CD4-positive, alpha-beta T cell treated with Interleukin-6 for 4 hours (primary cell): ENCODE measurements around the gene EDN1.
"Not testable (repeated sequence)": the region's sequence is repeated elsewhere in the genome, so short reads cannot be mapped to it uniquely, and the experiment has no call there.

Source experiments
- DNase-seq: peaks from one replicate; pipeline ENCODE4 v3.0.0-alpha.2; 2020; ENCODE audit warnings: mixed read lengths

EDN1 gene

DNA sequence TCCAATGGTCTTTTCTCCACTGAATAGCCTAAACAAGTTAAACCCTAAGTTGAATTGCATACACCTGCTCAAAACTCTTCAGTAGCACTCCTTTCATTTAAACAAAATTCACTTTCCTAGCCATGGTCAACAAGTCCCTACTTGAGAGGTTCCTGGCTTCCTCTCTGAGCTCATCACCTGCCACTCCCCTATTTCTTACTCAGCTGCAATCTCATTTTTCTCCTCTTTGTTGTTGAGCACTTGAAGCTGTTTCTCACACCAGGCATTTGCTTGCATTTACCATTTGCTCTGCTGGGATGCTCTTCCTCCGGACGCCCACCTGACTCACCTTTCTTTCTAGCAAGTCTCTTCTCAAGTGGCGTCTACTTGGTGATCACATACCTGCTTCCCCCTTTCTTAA lies 38.5 kb downstream of the EDN1 start:
- DNase-seq = no peak

DNA sequence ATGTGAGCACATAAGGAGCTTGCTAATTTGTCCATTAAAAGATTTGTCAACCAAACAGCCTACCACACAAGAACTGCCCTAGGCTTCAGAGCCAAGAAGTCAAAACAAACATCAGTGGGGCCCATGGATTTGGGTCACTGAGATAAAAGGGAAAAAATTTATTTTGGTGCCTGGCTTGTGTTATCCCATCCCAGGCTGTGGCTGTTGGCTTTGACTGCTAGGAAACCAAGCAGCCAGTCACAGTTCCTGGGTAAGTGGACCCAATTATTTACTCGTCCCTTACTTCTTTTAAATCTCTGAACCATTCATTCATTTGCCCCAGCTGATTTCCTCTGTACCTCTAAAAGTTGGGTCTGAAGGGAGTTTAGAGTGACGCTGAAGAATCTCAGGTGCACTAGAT lies 41.3 kb downstream of the EDN1 start:
- DNase-seq = no peak

DNA sequence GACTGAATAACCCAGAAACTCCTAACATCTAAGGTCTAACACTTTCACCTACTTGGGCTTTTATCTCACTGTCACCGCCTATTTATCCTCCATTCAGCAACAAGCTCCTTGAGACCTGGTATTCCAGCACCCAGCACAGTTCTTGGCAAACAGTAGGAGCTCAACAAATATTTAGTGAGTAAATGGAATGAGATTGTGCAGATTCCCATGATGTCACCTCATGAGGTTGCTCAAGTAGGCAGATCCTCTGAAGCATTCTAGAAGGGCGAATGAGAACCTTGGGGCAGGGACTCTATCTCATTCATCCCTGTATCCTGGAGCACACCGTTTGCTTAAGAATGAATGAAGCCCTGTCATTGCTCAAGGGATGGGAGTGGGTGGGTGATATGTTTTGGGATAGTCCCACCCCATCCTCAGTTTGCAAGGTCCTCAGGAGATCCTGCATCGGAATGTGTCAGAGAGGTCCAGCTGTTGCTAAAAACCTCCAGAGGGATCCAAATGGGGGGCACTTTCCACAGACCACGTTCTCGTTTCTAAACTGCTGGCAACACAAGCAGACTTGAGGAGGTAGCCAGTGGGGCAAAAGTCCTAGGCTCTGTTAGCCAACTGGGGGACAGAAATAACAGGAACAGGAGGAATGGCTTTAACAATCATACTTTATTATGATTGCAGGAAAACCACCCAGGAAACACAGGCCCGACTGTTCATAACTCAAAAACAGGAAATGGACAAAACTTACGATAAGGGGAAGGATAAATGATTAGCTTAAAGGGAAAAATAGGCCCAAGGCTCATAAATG lies 42.0 kb downstream of the EDN1 start:
- DNase-seq = no peak

DNA sequence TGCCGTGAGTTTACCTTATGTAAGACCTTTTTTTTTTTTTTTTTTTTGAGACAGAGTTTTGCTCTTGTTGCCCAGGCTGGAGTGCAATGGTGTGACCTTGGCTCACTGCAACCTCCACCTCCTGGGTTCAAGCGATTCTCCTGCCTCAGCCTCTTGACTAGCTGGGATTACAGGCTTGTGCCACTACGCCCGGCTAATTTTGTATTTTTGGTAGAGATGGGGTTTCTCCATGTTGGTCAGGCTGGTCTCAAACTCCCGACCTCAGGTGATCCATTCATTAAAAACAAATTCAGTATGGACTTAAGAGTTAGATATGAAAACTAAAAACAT lies 42.6 kb downstream of the EDN1 start:
- not testable (repeated sequence) for DNase-seq

DNA sequence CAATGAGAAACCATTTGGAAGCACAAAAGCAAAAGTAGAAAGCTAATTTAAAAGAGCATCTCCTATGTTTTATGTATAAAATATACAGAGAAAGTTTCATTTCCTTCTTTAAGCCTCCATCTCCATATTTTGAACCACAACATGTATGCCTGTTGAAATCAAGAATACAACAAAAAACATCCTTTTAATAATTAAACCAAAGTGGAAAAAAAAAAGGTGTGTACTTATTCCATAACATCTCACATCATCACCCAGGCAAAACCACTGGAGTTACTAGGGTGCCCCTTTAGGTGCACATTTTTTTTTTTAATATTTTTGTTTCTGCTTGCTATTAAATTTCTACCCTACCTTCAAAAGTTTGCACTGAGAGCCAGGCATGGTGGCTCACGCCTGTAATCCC lies 43.0 kb downstream of the EDN1 start:
- no peak for DNase-seq

DNA sequence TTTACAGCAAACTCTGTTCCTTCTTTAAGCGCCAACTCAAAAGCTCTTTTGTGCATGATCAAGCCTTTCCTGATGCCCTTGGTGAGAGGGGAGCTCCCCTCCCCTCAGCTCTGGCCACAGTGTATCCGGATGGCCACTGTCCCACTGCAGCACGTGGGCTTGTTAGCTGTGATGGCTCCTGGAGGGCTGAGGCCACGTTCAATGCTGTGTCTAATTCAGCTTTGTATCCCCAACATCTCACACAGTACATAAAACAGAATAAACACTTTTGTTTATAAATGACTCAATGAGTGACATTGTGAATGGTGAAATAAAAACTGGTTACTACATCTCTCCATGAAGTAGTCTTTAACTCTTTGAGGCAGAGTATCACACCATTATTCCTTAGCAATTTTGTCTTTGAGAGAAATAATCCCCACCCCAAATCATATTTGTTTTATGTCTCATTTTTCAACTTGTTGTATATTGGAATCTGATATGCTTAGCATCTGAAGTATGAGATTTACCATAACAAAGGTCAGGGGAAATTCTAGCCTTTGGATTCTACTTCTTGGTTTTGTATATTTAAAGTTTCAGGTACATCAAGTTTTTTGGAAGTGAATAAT lies 44.5 kb downstream of the EDN1 start:
- no peak for DNase-seq

DNA sequence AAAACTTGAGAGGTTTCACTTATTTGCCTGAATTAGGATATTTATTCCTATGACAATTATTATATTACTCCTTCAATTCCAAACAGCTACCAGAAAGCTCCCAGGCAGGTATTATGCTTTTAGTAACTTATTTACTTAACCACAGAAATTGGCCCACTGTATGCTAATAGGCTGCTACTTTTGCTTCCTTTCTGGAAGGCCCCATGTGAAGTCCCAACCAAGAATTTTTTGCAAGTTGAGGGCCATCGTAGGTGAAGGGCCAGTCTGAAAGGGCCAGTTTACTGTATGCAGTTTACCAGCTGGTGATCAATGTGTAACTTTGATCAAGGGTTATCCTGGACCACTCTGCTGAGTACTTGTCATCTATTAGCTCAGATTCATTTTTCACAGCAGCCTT lies 45.0 kb downstream of the EDN1 start:
- no peak for DNase-seq

DNA sequence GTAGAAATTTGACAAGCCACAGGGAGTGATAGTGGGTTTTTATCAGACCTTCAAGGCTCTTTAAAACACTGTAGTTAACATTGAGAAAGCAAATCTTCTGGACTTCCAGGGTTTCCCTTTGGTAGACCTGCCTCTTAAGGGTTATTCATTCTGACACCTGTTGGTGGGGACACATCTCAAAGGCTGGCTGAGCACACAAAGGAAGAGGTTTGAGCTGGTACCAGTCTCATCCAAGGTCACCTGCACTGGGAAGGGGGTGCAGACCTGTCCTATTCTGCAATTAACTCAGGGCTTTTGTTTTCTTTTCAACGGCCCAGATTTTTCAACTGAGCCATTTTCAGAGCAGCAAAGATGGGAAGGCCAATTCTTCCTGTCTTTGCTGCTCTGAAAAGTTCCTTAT lies 45.6 kb downstream of the EDN1 start:
- no peak for DNase-seq

DNA sequence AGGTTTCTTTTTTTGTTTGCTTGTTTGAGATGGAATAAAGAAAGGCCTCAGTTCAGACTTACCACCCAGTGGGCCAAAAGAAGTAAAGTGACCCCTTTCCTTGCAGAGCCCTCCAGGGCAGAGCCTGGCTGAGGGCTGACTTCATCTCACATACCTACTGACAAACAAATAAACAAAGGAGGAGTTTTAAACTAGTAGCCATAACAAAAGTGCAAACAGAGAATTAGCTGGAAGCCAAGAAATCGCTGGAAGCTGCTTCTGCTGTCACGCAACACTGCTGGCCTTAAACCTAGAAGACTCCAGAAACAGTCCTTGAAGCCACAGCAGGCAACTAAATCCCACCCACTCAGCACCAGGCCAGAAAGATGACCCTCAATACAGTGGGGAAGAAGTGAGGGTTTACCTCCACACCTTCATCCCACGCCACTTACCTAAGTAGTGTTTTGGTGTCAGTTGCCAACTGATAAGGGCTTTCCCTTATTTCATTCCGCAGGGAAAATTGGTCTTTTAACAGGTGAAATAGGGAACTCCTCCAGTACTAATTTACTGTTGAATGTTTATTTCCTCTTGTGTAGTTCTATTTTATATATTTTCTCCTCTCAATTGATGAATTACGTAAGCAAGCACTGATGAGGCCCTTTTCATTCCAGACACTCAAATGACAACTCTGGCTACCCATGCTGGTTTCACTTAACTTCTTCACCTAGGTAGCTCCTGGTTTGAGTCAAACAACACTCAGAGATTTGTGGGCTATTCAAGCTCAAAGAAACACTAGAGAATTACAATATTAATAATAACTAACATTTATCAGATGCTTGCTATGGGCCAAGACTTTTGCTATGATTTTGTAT lies 46.2 kb downstream of the EDN1 start:
- DNase-seq = no peak

DNA sequence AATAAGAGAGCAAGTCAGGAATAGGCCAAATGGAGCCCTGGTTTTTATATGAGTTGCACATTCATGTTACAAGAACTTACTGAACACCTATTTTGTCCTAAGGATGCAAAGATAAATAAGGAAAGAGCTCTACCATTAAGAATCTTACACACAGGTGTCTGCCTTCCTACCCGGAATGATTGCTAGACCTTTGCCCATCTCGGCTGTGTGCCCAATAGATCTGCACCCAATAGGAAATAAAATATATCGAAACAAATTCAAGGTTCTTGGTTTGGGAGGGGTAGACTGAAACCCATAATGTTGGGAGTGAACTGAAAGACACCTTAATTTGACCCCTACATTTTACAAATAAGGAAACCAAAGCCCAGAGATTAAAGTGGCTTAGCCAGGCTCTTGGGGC lies 48.9 kb downstream of the EDN1 start:
- DNase-seq = no peak

DNA sequence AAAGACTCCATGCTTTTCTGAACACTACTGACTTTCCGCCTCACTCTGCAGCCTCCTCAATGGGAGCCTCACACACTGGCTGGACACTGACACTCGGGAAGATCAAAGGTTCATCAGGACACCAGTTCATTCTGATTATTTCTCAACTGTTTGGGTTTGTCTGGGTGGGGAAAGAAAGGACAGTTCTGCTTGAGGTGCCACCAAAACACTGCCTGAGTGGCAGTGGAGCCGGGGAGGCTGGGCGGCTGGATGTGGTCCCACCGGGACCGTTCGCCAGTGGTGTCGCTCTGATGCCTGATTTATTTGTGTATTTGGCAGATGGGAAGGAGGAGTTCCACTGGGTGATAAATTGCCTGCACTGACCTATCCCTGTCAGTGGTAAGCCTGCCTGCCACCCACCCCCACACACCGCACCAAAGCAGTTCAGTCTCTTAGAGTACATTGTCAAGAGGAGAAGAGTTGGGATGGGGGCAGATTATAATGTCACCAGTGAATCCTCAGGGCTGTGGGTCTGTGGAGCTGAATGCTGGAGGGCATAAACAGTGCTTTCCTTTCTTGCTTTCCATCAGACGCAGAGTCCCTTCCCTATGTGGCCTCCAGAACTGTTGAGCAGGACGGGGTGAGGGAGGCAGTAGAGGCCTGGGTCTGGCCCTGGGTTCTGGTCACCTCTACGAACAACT lies 49.8 kb downstream of the EDN1 start:
- no peak for DNase-seq

DNA sequence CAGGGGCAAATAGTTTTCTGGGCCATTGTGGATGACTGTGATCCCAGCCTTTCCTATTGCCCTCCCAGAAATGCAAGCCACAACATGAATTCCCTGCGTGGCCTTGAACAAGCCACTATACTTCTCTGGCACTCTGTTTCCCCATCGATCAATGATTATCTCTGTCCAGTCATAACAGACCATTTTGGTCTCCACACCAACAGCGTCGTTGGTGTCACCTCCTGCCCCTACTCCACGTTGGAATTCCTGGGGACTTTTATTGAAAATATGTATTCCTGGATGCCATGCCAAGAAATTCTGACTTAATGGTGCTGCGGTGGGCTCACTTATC lies 50.3 kb downstream of the EDN1 start:
- no peak for DNase-seq

DNA sequence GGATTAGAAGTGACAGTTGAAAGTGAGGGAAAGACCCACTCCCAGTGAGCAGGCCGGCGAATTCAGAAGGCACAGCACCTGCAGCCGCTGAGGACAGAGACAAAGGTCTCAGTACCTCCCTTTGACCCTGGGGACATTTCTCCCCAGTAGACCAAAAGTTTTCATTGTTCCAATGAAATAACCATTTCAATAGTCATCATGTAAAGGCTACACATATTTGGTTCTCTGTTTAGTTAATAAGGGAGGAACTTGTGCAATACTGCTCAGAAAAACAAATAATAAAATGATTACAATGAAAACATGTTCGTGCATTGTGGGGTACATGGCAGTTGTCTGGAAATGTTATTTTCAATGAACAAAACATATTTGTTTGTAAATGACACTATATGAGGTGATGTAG lies 52.5 kb downstream of the EDN1 start:
- DNase-seq = no peak

DNA sequence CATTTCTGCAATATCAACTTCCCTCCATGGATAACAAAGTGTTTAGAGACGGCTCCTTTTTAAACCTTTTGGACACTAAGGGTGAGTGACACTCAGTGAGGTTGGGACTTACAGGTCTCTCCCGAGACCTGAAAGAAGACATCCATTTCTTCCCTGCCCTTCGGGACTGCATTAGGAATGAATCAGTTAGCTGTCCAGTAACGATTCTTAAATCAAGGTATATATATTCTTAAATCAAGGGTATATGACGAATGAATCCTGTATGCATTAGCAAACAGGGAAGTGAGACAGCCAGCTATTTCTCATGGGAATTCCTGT lies 52.9 kb downstream of the EDN1 start:
- DNase-seq = no peak

DNA sequence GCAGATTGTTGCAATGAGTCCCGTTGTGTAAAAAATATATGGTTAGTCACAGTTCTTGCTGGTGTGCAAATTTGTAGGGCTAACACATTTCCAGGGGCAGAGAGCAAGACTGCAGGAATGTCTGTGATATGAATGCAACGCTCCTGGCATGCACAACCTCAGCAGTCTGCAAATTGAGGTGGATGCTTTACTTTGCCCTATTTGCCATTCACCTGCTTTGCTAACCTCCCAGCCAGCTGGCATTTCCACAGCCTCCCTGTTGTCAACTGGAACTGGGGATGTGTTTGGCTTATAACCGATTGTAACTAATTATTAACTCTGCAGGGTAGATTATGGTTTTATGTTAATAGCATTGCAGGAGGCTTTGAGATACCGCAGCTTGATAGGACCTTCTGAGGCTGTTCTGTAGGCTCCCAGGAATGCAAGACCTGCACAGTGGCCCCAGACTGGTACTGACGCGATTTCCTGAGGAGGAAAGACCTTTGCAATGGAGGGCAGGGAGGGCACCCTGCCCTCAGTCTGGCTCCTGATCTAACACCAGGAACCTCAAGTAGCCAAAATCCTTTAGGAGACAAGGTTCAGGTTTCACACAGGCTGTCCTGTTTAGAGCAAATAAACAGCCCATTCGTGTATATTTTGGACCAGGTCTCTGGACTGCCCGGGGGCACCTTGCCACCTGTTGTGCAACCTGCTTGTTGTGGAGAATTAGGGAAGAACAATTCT lies 53.4 kb downstream of the EDN1 start:
- DNase-seq = no peak

DNA sequence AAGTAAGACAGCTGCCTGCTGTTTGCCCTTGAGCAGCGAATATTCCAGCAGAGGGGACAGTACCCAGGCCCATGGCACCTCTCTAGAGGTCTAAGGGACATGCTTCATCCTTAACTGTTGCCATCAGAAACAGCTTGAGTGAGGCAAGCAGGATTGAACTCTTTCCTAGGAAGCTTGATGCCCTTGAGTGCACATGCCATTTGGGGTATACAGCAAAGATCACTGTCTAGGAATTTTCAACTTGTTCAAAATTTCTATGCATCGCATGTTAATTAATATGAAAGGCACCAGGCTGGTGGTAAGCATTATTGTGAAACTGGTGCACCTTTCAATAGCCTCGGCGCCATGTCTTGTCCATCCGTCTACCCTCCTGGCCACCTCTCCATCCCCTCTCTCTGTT lies 54.1 kb downstream of the EDN1 start:
- DNase-seq = no peak

DNA sequence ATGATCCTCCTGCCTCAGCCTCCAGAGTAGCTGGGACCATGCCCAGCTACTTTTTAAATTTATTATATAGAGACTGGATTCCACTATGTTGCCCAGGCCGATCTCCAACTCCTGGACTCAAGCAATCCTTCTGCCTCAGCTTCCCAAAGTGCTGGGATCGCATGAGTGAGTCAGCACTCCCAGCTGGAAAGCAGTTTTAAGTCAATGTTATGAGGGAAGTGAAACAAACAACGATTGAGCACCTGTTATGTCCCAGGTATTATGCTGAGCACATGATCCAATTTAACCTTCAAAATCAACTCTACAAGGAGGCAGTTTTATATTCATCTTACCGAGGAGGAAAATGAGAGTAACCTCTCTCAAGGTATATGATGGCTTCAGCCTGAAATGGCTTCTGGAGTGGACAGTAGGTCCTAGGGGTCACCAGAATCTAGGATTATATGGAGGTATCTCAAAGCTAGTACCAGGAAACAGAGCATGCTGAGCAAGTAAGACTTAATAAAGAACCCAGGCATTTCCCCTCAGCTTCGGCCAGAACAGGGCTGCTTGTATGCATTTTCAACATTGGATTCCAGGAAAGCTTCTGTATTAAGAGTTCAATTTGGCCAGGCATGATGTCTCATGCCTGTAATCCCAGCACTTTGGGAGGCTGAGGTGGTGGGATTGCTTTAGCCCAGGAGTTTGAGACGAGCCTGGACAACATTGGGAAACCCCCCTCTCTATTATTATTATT lies 55.0 kb downstream of the EDN1 start:
- DNase-seq = no peak

DNA sequence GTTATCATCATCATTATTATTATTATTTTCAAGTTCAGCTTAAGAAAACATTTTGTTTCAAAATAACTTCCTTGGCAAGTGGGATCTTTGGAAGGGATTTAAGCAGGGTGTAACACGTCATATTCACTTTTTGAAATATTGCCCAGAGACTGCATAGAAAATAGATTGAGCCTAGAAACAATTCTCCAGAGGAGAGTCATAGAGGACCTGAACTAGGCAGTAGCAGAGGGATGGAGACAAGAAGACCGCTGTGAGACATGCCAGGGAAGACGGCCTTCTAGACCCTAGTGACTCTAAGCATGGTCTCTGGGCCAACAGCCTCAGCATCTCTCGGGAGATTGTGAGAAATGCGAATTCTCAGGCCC lies 55.5 kb downstream of the EDN1 start:
- DNase-seq = no peak
